LNCaP clone FGC (cell line): ENCODE data around the gene GRM4.

Source experiments
- DNase-seq: peaks from one replicate; pipeline ENCODE4 v3.0.0-alpha.2; 2011; ENCODE audit warnings: low read depth
- H3K4me3 ChIP-seq: 2 replicates; pipeline ENCODE4 v1.5.1; 2011; ENCODE audit warnings: mild to moderate bottlenecking, low read depth, low read length, control low read depth
- TF ChIP-seq, protein P1 (sequence below): IDR thresholded peaks from 2 replicates; pipeline ENCODE4 v1.5.1; 2012; ENCODE audit warnings: mild to moderate bottlenecking; ENCODE audit not compliant: control insufficient read depth, insufficient read depth; ENCODE audit errors: extremely low read depth

Gene GRM4

GRCh38 chr6:34093854-34094430, 51.9 kb downstream of the GRM4 start:
- H3K4me3 ChIP-seq = no peak overlapping the region
- DNase-seq = no peak
- TF ChIP-seq, protein P1, sequence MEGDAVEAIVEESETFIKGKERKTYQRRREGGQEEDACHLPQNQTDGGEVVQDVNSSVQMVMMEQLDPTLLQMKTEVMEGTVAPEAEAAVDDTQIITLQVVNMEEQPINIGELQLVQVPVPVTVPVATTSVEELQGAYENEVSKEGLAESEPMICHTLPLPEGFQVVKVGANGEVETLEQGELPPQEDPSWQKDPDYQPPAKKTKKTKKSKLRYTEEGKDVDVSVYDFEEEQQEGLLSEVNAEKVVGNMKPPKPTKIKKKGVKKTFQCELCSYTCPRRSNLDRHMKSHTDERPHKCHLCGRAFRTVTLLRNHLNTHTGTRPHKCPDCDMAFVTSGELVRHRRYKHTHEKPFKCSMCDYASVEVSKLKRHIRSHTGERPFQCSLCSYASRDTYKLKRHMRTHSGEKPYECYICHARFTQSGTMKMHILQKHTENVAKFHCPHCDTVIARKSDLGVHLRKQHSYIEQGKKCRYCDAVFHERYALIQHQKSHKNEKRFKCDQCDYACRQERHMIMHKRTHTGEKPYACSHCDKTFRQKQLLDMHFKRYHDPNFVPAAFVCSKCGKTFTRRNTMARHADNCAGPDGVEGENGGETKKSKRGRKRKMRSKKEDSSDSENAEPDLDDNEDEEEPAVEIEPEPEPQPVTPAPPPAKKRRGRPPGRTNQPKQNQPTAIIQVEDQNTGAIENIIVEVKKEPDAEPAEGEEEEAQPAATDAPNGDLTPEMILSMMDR = no peak

DNA sequence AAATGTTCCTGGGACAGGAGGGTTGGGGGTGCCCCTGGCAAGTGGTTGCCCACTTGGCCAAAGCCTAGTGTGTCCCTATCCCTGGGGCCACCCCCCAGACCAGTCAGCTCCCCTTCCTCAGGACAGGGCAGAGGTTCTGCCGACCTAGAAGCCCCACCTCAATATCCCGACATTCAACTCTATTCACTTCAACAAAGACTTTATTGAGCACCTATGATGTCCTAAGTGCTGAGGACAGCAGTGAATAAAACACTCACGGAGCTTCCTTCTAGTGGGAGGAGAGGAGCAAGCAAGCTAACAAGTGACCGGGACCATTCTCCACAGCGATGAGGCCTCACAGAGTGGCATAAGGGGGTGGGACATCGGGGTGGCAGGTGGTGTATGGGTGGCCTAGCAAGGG, 52.7 kb downstream of the GRM4 start:
- H3K4me3 ChIP-seq = no peak overlapping the region
- DNase-seq = no peak
- TF ChIP-seq, protein P1 = no peak

GRCh38 chr6:34092631-34093030, 53.3 kb downstream of the GRM4 start:
- H3K4me3 ChIP-seq = no peak overlapping the region
- TF ChIP-seq, protein P1 = no peak
- DNase-seq = no peak

- TF ChIP-seq, protein P1 = no peak
- H3K4me3 ChIP-seq = no peak overlapping the region
- no peak for DNase-seq
Observed at GRCh38 chr6:34090935-34091334, 55.0 kb downstream of the GRM4 start.

DNA sequence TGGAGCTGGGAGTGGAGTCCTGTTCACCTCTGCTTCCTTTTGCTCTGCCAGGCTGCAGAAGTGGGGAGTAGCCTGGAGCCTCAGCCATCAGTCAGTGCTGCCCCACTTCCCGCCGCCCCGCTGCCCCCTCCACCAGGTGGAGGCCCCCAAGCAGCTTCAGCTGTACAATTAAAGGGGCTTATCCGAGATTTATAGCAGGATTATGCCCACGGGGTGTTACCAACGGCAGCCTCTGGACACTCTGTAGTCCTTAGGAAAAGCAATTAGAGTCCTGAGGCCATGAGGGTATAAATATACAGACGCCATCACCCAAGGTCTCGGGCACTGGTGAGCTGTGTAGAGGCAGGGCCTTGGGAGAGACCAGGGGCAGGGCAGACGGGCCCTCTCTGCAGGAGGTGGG, 55.4 kb downstream of the GRM4 start:
- TF ChIP-seq, protein P1 = no peak
- no peak overlapping the region for H3K4me3 ChIP-seq
- DNase-seq = no peak

GRCh38 chr6:34086558-34086957, 59.3 kb downstream of the GRM4 start:
- TF ChIP-seq, protein P1 = no peak
- no peak overlapping the region for H3K4me3 ChIP-seq
- DNase-seq = no peak

DNA sequence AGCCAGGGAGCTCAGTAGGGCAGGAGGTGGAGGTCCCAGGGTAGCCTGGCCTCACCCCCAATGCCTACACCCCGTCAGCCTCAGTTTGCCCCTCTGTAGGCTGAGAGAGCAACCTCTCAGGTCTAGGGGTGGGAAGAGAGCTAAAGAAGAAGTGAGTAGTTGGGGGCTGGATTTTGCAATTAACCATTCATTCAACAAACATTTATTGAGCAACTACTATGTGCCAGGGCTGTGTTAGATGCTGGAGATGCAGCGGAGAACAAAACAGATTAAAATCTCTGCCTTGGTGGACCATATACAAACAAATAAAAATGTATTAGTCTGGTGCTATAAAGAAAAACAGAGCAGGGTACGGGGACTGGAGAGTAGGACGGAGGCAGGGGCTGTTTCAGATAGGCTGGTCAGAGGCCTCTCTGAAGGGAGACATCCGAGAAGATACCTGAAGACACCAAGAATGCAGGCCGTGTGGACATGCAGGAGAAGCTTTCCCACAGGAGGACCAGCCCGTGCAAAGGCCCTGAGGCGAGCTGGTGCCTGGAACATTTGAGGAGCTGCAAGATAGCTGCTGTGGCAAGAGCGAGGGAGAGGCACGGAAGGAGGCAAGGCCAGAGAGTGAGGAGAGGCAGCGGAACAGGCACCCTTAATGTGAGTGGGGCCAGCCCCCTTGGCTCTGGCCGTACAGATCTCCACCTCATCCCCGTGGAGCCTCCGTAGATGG, 60.3 kb downstream of the GRM4 start:
- H3K4me3 ChIP-seq = no peak overlapping the region
- TF ChIP-seq, protein P1 = no peak
- DNase-seq = no peak
